HFF-Myc (cell line): Measurements from ENCODE around the gene MAP3K10.

Source experiments
- DNase-seq: peaks from one replicate; pipeline ENCODE4 v3.0.0-alpha.2; 2011; ENCODE audit warnings: low read depth; ENCODE audit errors: extremely low read depth
- H3K4me3 ChIP-seq: replicated peaks from 2 replicates; pipeline ENCODE4 v1.5.1; 2011; ENCODE audit warnings: low read depth, mild to moderate bottlenecking, control low read depth, low read length
- CTCF ChIP-seq: IDR thresholded peaks from 2 replicates; pipeline ENCODE4 v1.5.1; 2012; ENCODE audit warnings: mild to moderate bottlenecking, low read depth, low read length, control low read depth; ENCODE audit errors: missing control alignments

The MAP3K10 gene

DNA sequence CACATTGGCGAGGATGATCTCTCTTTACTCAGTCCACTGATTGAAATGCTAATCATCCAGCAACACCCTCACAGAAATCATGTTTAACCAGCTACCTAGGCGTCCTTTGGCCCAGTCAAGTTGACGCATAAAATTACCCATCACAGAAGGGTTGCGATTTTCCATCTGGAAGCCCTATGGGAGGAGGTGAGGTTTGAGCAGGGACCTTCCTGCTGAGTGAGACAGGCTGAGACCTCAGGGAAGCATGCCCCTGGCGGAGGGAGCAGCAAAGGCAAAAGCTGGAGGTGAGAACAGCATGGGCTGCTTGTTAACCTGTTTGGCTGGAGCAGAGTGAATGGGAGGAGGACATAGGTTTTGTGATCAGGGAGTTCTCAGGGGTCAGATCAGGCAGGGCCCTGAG lies 19.7 kb downstream of the MAP3K10 start:
- TF ChIP-seq CTCF, result no peak
- H3K4me3 ChIP-seq, result no peak overlapping the region
- no peak for DNase-seq

- TF ChIP-seq CTCF, result no peak
- no peak overlapping the region for H3K4me3 ChIP-seq
- no peak for DNase-seq
Measured at GRCh38 chr19:40213251-40213829, 22.1 kb downstream of the MAP3K10 start.

DNA sequence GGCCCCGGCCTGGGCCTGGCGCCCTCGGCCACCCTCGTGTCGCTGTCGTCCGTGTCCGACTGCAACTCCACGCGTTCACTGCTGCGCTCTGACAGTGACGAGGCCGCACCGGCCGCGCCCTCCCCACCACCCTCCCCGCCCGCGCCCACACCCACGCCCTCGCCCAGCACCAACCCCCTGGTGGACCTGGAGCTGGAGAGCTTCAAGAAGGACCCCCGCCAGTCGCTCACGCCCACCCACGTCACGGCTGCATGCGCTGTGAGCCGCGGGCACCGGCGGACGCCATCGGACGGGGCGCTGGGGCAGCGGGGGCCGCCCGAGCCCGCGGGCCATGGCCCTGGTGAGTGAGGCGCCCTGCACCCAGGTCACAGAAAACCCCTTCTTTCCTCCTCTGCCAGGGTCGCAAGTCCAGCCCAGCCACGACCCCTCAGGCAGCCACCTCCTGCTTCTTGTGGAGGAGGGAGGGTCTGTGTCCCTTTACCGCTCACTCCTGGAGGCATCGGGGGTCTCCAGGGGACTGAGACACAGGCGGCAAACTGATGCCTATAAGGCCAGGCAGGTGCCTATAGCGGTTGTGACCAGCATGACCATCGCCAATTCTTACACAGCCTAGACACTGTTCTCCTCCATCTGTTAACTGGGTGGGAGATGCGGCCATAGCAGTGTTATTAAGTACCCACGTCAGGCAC lies 22.8 kb downstream of the MAP3K10 start:
- no peak overlapping the region for H3K4me3 ChIP-seq
- TF ChIP-seq CTCF, result no peak
- DNase-seq, result no peak

- no peak overlapping the region for H3K4me3 ChIP-seq
- TF ChIP-seq CTCF, result no peak
- DNase-seq, result no peak
Measured at GRCh38 chr19:40214936-40215335, 23.7 kb downstream of the MAP3K10 start.

- DNase-seq, result no peak
- H3K4me3 ChIP-seq, result no peak overlapping the region
- TF ChIP-seq CTCF, result no peak
Measured at GRCh38 chr19:40216013-40216776, 25.0 kb downstream of the MAP3K10 start.

- H3K4me3 ChIP-seq, result no peak overlapping the region
Measured at GRCh38 chr19:40216777-40217026, 25.5 kb downstream of the MAP3K10 start.

More at GRCh38 chr19:40216777-40217026, 25.5 kb downstream of the MAP3K10 start:
- no peak for TF ChIP-seq CTCF
- DNase-seq, result no peak
